ENCODE data around the gene WDR81. TPM values are rescaled to one million over a fixed set of nuclear protein-coding genes. Genes with fewer than 3 reads are reported as not detected.

Gene WDR81
- total RNA-seq, 2 donors from 2014 or later, result 17.9 to 30.9 TPM

DNA sequence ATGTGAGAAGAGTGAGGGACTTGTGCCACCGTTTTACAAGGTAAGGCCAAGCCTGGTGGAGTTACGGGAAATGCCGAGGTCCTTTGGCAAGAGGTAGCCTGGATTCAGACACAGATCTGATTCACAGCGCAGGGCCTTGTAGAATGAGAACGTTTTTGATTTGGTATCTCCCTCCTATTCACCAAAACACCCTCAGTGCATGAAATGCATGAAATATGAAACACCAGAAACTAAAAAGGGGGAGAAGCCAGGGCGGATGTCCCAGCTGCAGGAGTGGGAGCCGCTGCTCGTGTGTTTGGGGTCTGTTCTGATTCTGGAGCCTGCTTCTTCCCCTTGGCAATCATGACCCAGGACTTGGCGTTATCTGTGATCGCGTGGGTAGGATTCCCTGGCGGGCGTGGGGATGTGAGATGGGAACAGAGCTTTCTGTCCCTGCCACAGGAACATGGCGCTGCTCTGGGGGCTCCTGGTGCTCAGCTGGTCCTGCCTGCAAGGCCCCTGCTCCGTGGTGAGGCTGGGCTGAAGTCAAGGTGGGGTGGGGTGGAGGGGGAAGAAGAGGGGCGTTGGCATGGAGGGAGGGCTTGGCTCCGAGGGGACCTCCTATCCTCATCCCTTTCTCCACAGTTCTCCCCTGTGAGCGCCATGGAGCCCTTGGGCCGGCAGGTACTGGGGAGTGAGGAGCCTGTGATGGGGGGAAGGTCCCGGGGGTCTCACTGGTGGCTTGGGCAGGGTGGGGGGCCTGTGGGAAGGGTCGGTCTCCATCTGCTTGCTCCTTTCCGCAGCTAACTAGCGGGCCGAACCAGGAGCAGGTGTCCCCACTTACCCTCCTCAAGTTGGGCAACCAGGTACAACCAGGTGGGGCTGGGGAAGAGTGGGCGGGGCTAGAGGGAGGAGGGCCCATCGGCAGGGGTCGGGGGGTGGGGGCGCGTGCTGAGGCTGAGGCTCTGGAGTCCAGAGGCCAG lies 20.3 kb downstream of the WDR81 start:
- H3K27ac Mint-ChIP-seq, result no peak overlapping the region

DNA sequence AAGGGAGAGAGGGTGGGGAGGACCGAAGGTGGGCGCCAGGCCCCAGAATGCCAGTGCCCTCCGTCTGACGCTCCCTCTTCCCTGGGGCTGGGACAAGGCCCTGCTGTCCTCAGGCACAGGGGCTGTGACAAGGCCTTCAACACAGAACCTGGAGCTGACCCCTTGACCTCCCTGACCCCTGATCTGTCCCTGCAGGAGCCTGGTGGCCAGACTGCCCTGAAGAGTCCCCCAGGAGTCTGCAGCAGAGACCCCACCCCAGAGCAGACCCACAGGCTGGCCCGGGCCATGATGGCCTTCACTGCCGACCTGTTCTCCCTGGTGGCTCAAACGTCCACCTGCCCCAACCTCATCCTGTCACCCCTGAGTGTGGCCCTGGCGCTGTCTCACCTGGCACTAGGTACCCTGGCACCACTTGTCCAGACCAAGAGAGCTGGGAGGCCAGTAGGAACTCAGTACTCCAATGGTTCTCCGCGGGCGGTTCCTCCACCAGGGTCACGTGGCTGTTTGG lies 21.1 kb downstream of the WDR81 start:
- Mint-ChIP-seq H3K4me1 (ENCODE audit: low read depth in 2 of 2) (no peaks in the 10 kb centered on the region), H3K27ac (no peak overlapping the region), H3K9me3 (no peaks in the 10 kb centered on the region), H3K36me3 (no peaks in the 10 kb centered on the region), H3K4me3 (no peak overlapping the region), H3K27me3 (peaks cover 0 to 3% of the 10 kb centered on the region in 2 donors)
- ATAC-seq, result peak; percentile 31 to 43
- DNase-seq (ENCODE audit: low spot score), result peak; percentile 35

More for the DNA sequence above, 20.3 kb downstream of the WDR81 start:
- no peaks in the 10 kb centered on the region for H3K36me3 Mint-ChIP-seq
- no peaks in the 10 kb centered on the region for H3K4me1 Mint-ChIP-seq (ENCODE audit: low read depth in 2 of 2)
- H3K27me3 Mint-ChIP-seq, result peaks cover 0 to 3% of the 10 kb centered on the region in 2 donors
- no peaks in the 10 kb centered on the region for H3K9me3 Mint-ChIP-seq
- H3K4me3 Mint-ChIP-seq, result no peak overlapping the region
- ATAC-seq, result peak in 1 of 2 donors; percentile 17
- DNase-seq (ENCODE audit: low spot score), result peak; percentile 28

DNA sequence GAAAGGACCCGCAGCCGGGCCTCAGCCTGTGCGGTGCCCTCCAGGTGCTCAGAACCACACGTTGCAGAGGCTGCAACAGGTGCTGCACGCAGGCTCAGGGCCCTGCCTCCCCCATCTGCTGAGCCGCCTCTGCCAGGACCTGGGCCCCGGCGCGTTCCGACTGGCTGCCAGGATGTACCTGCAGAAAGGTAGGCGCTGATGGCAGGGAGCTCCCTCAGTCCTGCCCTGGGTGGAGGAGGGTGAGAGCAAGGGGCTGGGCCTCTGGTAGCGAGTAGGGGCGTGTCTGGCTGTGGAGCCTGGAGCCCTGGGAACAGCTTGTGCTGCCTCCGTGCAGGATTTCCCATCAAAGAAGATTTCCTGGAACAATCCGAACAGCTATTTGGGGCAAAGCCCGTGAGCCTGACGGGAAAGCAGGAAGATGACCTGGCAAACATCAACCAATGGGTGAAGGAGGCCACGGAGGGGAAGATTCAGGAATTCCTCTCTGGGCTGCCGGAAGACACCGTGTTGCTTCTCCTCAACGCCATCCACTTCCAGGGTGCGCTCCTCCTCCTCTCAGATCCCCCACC lies 22.6 kb downstream of the WDR81 start:
- H3K4me3 Mint-ChIP-seq, result no peak overlapping the region
- H3K27ac Mint-ChIP-seq, result no peak overlapping the region
- peak; percentile 54 for DNase-seq (ENCODE audit: low spot score)
- H3K9me3 Mint-ChIP-seq, result no peaks in the 10 kb centered on the region
- ATAC-seq, result no peak
- no peaks in the 10 kb centered on the region for H3K36me3 Mint-ChIP-seq
- peaks cover 0 to 3% of the 10 kb centered on the region in 2 donors for H3K27me3 Mint-ChIP-seq
- H3K4me1 Mint-ChIP-seq (ENCODE audit: low read depth in 2 of 2), result no peaks in the 10 kb centered on the region

DNA sequence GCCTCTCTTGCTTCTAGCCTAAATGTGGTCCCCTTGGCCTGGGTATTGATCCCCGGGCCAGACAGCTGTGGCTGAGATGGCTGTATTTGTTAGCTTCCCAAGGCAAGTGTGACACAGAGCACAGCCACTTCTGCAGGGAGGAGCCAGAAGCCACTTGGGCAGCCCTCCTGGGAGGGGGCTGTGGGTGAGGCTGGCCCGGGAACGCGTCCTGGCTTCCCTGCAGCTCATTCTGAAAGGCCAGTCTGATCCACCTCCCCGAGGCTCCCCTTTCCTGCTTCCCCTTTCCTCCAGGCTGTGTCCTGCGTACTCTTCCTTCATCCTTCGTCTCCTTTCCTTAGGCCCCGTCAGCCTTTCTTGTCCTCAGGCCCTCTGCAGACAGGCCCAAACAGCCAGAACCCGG lies 26.1 kb downstream of the WDR81 start:
- ATAC-seq, result no peak

DNA sequence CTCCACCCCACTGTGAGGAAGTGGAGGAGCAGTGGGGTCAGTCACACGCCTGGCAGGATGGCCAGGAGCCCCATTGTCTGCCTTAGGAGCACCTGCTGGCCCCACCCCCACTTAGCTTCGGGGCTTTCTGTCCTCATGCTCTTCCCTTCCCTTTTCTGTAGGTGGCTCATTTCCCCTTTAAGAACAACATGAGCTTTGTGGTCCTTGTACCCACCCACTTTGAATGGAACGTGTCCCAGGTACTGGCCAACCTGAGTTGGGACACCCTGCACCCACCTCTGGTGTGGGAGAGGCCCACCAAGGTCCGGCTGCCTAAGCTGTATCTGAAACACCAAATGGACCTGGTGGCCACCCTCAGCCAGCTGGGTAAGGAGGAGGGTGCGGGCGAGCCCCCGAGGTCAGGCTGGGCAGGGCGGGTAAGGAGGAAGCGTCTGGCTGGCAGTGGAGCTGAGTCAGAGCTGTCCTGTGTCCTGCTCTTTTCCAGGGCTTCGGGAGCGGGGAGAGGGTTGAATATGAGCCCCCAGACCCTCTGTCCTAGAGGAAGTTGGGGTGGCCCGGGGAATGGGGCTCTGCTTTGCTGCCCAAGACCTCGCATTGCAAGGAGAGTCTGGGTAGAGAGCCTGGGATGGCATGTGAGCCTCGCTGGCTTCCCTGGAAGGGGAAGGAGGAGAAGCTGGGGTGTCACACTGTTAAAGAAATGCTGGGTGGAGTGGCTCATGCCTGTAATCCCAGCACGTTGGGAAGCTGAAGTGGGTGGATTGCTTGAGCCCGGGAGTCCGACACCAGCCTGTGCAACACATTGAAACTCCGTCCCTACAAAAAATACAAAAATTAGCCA lies 28.1 kb downstream of the WDR81 start:
- Mint-ChIP-seq H3K9me3 (no peaks in the 10 kb centered on the region), H3K27ac (no peak overlapping the region), H3K27me3 (peaks cover 0 to 10% of the 10 kb centered on the region in 2 donors), H3K4me1 (ENCODE audit: low read depth in 2 of 2) (no peaks in the 10 kb centered on the region), H3K4me3 (no peak overlapping the region), H3K36me3 (no peaks in the 10 kb centered on the region)
- ATAC-seq (no peak), DNase-seq (ENCODE audit: low spot score) (no peak)

More for the DNA sequence above, 26.1 kb downstream of the WDR81 start:
- no peak overlapping the region for H3K4me3 Mint-ChIP-seq
- H3K36me3 Mint-ChIP-seq, result no peaks in the 10 kb centered on the region
- no peaks in the 10 kb centered on the region for H3K4me1 Mint-ChIP-seq (ENCODE audit: low read depth in 2 of 2)
- H3K9me3 Mint-ChIP-seq, result no peaks in the 10 kb centered on the region
- no peak for DNase-seq (ENCODE audit: low spot score)
- no peak overlapping the region for H3K27ac Mint-ChIP-seq
- peaks cover 0 to 3% of the 10 kb centered on the region in 2 donors for H3K27me3 Mint-ChIP-seq

DNA sequence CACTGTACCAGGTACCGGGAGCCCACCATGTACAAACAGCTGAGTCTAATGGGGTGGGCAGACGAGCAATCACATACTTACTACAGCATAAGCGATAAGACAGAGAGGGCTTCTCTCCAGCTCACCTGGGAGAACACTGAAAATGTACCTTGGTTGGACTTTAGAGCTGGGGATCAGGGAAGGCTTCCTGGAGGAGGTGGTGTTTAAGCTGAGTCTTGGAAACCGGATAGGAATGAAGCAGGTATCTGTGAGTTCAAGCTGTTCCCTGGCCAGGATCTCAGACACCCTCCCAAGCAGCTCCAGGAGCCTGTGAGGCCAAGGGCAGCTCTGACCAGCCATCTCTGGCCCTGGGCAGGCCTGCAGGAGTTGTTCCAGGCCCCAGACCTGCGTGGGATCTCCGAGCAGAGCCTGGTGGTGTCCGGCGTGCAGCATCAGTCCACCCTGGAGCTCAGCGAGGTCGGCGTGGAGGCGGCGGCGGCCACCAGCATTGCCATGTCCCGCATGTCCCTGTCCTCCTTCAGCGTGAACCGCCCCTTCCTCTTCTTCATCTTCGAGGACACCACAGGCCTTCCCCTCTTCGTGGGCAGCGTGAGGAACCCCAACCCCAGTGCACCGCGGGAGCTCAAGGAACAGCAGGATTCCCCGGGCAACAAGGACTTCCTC lies 29.4 kb downstream of the WDR81 start:
- ATAC-seq (no peak), DNase-seq (ENCODE audit: low spot score) (no peak)
- Mint-ChIP-seq H3K27me3 (peaks cover 0 to 12% of the 10 kb centered on the region in 2 donors), H3K27ac (no peak overlapping the region), H3K9me3 (no peaks in the 10 kb centered on the region), H3K4me3 (no peak overlapping the region), H3K36me3 (no peaks in the 10 kb centered on the region), H3K4me1 (ENCODE audit: low read depth in 2 of 2) (no peaks in the 10 kb centered on the region)

DNA sequence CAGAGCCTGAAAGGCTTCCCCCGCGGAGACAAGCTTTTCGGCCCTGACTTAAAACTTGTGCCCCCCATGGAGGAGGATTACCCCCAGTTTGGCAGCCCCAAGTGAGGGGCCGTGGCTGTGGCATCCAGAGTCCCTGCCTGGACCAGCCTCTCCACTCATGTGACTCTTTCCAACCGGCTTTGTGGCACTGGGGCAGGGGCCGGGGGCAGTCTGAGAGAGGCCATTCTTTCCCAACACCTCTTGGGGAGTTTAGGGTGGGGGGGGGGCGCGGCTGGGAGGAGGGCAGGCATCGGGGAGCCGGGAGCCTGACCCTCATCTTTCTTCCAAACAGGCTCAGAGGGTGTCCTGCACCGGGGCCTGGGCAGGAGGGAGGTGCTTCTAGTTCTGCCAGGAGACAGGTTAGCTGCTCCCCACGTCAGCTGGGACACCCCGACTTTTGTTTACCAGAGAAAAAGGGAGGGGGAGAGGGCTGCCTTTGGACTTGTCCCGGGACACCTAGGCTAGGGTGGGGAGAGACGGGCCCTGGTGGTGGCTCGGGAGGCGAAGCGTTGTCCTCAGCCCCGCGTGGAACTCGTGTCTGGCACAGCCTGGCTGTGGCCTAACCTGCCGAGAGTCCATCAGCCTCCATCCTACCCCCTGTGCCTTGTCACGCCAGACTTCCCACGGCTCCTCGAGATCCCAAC lies 30.1 kb downstream of the WDR81 start:
- no peak for ATAC-seq
- Mint-ChIP-seq H3K36me3 (no peaks in the 10 kb centered on the region), H3K4me3 (no peak overlapping the region), H3K9me3 (no peaks in the 10 kb centered on the region), H3K27ac (no peak overlapping the region), H3K4me1 (ENCODE audit: low read depth in 2 of 2) (no peaks in the 10 kb centered on the region), H3K27me3 (peaks cover 0 to 12% of the 10 kb centered on the region in 2 donors)
- no peak for DNase-seq (ENCODE audit: low spot score)

DNA sequence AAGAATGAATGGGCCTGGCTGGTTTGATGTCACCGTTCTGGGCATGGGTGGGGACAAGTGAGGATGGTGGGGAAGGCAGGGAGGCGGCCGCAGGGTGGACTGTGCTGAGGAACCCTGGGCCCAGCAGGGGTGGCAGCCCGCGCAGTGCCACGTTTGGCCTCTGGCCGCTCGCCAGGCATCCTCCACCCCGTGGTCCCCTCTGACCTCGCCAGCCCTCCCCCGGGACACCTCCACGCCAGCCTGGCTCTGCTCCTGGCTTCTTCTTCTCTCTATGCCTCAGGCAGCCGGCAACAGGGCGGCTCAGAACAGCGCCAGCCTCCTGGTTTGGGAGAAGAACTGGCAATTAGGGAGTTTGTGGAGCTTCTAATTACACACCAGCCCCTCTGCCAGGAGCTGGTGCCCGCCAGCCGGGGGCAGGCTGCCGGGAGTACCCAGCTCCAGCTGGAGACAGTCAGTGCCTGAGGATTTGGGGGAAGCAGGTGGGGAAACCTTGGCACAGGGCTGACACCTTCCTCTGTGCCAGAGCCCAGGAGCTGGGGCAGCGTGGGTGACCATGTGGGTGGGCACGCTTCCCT lies 30.8 kb downstream of the WDR81 start:
- no peaks in the 10 kb centered on the region for H3K9me3 Mint-ChIP-seq
- no peaks in the 10 kb centered on the region for H3K4me1 Mint-ChIP-seq (ENCODE audit: low read depth in 2 of 2)
- no peak for DNase-seq (ENCODE audit: low spot score)
- ATAC-seq, result no peak
- H3K27me3 Mint-ChIP-seq, result peaks cover 0 to 12% of the 10 kb centered on the region in 2 donors
- no peak overlapping the region for H3K27ac Mint-ChIP-seq
- H3K4me3 Mint-ChIP-seq, result no peak overlapping the region
- no peaks in the 10 kb centered on the region for H3K36me3 Mint-ChIP-seq

DNA sequence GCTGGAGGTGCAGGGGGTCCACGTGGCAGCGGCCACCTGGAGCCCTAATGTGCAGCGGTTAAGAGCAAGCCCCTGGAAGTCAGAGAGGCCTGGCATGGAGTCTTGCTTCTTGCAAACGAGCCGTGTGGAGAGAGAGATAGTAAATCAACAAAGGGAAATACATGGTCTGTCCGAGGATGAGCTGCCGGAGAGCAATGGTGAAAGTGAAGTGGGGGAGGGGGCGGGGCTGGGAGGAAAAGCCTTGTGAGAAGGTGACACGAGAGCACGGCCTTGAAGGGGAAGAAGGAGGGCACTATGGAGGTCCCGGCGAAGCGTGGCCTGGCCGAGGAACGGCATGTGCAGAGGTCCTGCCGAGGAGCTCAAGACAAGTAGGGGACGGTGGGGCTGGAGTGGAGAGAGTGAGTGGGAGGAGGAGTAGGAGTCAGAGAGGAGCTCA lies 31.3 kb downstream of the WDR81 start:
- no peak for DNase-seq (ENCODE audit: low spot score)
- H3K9me3 Mint-ChIP-seq, result no peaks in the 10 kb centered on the region
- no peak overlapping the region for H3K4me3 Mint-ChIP-seq
- H3K27ac Mint-ChIP-seq, result no peak overlapping the region
- no peaks in the 10 kb centered on the region for H3K36me3 Mint-ChIP-seq
- no peaks in the 10 kb centered on the region for H3K4me1 Mint-ChIP-seq (ENCODE audit: low read depth in 2 of 2)
- peaks cover 0 to 12% of the 10 kb centered on the region in 2 donors for H3K27me3 Mint-ChIP-seq
- no peak for ATAC-seq

DNA sequence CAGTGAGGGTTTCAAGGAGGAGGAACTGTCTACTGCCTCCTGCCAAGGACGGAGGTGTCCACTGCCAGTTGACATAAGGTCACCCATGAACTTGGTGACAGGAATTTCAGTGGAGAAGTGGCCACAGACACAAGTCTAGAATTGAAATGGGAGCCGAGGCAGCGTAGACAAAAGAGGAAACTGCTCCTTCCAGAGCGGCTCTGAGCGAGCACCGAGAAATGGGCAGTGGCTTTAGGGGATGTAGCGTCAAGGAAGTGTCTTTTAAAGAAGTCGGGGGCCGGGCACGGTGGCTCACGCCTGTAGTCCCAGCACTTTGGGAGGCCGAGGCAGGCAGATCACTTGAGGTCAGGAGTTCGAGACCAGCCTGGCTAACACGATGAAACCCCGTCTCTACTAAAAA lies 34.3 kb downstream of the WDR81 start:
- no peaks in the 10 kb centered on the region for H3K36me3 Mint-ChIP-seq
- peaks cover 0 to 12% of the 10 kb centered on the region in 2 donors for H3K27me3 Mint-ChIP-seq
- DNase-seq (ENCODE audit: low spot score) (no peak), ATAC-seq (no peak)
- no peaks in the 10 kb centered on the region for H3K9me3 Mint-ChIP-seq
- H3K4me3 Mint-ChIP-seq, result no peak overlapping the region
- H3K27ac Mint-ChIP-seq, result no peak overlapping the region
- H3K4me1 Mint-ChIP-seq (ENCODE audit: low read depth in 2 of 2), result peaks cover 4 to 5% of the 10 kb centered on the region in 2 donors

DNA sequence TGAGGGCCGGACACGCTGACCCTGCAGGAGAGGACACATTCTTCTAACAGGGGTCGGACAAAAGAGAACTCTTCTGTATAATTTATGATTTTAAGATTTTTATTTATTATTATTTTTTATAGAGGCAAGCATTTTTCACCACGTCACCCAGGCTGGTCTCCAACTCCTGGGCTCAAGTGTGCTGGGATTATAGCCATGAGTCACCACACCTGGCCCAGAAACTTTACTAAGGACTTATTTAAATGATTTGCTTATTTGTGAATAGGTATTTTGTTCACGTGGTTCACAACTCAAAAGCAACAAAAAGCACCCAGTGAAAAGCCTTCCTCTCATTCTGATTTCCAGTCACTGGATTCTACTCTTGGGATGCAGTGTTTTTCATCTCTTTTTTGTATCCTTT lies 35.0 kb downstream of the WDR81 start:
- no peak for ATAC-seq
- no peak for DNase-seq (ENCODE audit: low spot score)
- Mint-ChIP-seq H3K4me1 (ENCODE audit: low read depth in 2 of 2) (peaks cover 11 to 12% of the 10 kb centered on the region in 2 donors), H3K4me3 (no peak overlapping the region), H3K27me3 (peaks cover 0 to 12% of the 10 kb centered on the region in 2 donors), H3K36me3 (no peaks in the 10 kb centered on the region), H3K9me3 (no peaks in the 10 kb centered on the region), H3K27ac (no peak overlapping the region)

DNA sequence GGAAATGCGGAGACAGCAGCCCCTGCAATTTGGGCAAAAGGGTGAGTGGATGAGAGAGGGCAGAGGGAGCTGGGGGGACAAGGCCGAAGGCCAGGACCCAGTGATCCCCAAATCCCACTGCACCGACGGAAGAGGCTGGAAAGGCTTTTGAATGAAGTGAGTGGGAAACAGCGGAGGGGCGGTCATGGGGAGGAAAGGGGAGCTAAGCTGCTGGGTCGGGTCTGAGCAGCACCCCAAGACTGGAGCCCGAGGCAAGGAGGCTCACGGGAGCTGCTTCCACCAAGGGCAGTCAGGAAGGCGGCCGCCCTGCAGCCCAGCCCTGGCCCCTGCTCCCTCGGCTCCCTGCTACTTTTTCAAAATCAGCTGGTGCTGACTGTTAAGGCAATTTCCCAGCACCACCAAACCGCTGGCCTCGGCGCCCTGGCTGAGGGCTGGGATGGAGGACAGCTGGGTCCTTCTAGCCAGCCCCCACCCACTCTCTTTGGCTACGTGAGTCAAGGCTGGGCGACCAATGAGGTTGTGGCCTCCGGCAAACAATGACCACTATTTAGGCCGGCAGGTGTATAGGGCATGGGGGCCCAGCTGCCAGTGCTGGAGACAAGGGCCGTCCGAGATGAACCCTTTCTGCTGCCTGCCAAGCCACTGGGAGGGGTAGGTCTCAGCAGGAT lies 37.9 kb downstream of the WDR81 start:
- H3K4me3 Mint-ChIP-seq, result no peak overlapping the region
- no peaks in the 10 kb centered on the region for H3K36me3 Mint-ChIP-seq
- H3K27me3 Mint-ChIP-seq, result peaks cover 0 to 5% of the 10 kb centered on the region in 2 donors
- no peaks in the 10 kb centered on the region for H3K9me3 Mint-ChIP-seq
- DNase-seq (ENCODE audit: low spot score), result no peak
- H3K27ac Mint-ChIP-seq, result no peak overlapping the region
- ATAC-seq, result no peak
- peaks cover 13 to 15% of the 10 kb centered on the region in 2 donors for H3K4me1 Mint-ChIP-seq (ENCODE audit: low read depth in 2 of 2)

Data from natural killer cell treated with Interleukin-12 subunit alpha and Interleukin-12 subunit beta and Interleukin-15 and Interleukin-18, amount 100 ng/mL, for 72 hours (primary cell).